ENCODE data around the gene EBNA1BP2. TPM values are rescaled to one million over a fixed set of nuclear protein-coding genes. Genes with fewer than 3 reads are reported as not detected.

EBNA1BP2 gene
- total RNA-seq, 2 donors from 2014 or later = 27.5 to 35.3 TPM

- 71 to 75% methylated on average over 7 of the region's 7 CpGs for WGBS, 2 donors
- DNase-seq (no peak), ATAC-seq (no peak)
- Histone ChIP-seq H3K9me3 (no peaks in the 10 kb centered on the region), H3K27ac (no peak overlapping the region), H3K4me3 (no peak overlapping the region), H3K36me3 (replicated peaks in 1 of 2; ENCODE audit: insufficient read depth in 1 of 2, low read depth in 2 of 2) (no peaks in the 10 kb centered on the region), H3K4me1 (no peaks in the 10 kb centered on the region), H3K27me3 (no peaks in the 10 kb centered on the region)
- intact Hi-C loops (cut with DNase I) = no loop called here
- no peak for TF ChIP-seq POLR2A (IDR thresholded peaks at IDR 0.05)
- TF ChIP-seq, protein P1, sequence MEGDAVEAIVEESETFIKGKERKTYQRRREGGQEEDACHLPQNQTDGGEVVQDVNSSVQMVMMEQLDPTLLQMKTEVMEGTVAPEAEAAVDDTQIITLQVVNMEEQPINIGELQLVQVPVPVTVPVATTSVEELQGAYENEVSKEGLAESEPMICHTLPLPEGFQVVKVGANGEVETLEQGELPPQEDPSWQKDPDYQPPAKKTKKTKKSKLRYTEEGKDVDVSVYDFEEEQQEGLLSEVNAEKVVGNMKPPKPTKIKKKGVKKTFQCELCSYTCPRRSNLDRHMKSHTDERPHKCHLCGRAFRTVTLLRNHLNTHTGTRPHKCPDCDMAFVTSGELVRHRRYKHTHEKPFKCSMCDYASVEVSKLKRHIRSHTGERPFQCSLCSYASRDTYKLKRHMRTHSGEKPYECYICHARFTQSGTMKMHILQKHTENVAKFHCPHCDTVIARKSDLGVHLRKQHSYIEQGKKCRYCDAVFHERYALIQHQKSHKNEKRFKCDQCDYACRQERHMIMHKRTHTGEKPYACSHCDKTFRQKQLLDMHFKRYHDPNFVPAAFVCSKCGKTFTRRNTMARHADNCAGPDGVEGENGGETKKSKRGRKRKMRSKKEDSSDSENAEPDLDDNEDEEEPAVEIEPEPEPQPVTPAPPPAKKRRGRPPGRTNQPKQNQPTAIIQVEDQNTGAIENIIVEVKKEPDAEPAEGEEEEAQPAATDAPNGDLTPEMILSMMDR (IDR thresholded peaks at IDR 0.05) = no peak
Observed at GRCh38 chr1:43156026-43156425, 16.1 kb downstream of the EBNA1BP2 start.

GRCh38 chr1:43153443-43153842, 18.6 kb downstream of the EBNA1BP2 start:
- TF ChIP-seq, protein P1 (IDR thresholded peaks at IDR 0.05) = no peak
- TF ChIP-seq POLR2A (IDR thresholded peaks at IDR 0.05) = no peak
- intact Hi-C loops (cut with DNase I) = no loop called here
- Histone ChIP-seq H3K27me3 (no peaks in the 10 kb centered on the region), H3K4me1 (no peaks in the 10 kb centered on the region), H3K36me3 (replicated peaks in 1 of 2; ENCODE audit: insufficient read depth in 1 of 2, low read depth in 2 of 2) (no peaks in the 10 kb centered on the region), H3K27ac (no peak overlapping the region), H3K9me3 (no peaks in the 10 kb centered on the region), H3K4me3 (no peak overlapping the region)
- 83 to 87% methylated on average over 6 of the region's 6 CpGs for WGBS, 2 donors
- no peak for DNase-seq
- no peak for ATAC-seq

- Histone ChIP-seq H3K9me3 (no peaks in the 10 kb centered on the region), H3K4me3 (no peak overlapping the region), H3K4me1 (peaks cover 3% of the 10 kb centered on the region), H3K27ac (no peak overlapping the region), H3K36me3 (replicated peaks in 1 of 2; ENCODE audit: insufficient read depth in 1 of 2, low read depth in 2 of 2) (no peaks in the 10 kb centered on the region), H3K27me3 (no peaks in the 10 kb centered on the region)
- intact Hi-C loops (cut with DNase I) = no loop called here
- no peak for TF ChIP-seq POLR2A (IDR thresholded peaks at IDR 0.05)
- TF ChIP-seq, protein P1 (IDR thresholded peaks at IDR 0.05) = no peak
- DNase-seq = no peak
- 52 to 69% methylated on average over 4 of the region's 4 CpGs for WGBS, 2 donors
- no peak for ATAC-seq
Observed at GRCh38 chr1:43152866-43153265, 19.2 kb downstream of the EBNA1BP2 start.

- Histone ChIP-seq H3K4me3 (no peak overlapping the region), H3K4me1 (peaks cover 9% of the 10 kb centered on the region), H3K9me3 (no peaks in the 10 kb centered on the region), H3K36me3 (replicated peaks in 1 of 2; ENCODE audit: insufficient read depth in 1 of 2, low read depth in 2 of 2) (no peaks in the 10 kb centered on the region), H3K27me3 (no peaks in the 10 kb centered on the region), H3K27ac (no peak overlapping the region)
- TF ChIP-seq, protein P1 (IDR thresholded peaks at IDR 0.05) = no peak
- no peak for TF ChIP-seq POLR2A (IDR thresholded peaks at IDR 0.05)
- no peak for DNase-seq
- no peak for ATAC-seq
- intact Hi-C loops (cut with DNase I) = no loop called here
- WGBS, 2 donors = 71 to 81% methylated on average over 5 of the region's 5 CpGs
Observed at GRCh38 chr1:43149889-43150288, 22.2 kb downstream of the EBNA1BP2 start.

- intact Hi-C loops (cut with DNase I) = no loop called here
- no peak overlapping the region for H3K27ac ChIP-seq
- no peaks in the 10 kb centered on the region for H3K27me3 ChIP-seq
- no peak overlapping the region for H3K4me3 ChIP-seq
- DNase-seq (peak; percentile 85 to 93 (median 88)), ATAC-seq (peak; percentile 94)
- WGBS, 2 donors = 4 to 9% methylated on average over 33 to 47 of the region's 47 CpGs
- H3K4me1 ChIP-seq = peaks cover 9% of the 10 kb centered on the region
- H3K36me3 ChIP-seq (replicated peaks in 1 of 2; ENCODE audit: insufficient read depth in 1 of 2, low read depth in 2 of 2) = no peaks in the 10 kb centered on the region
- no peaks in the 10 kb centered on the region for H3K9me3 ChIP-seq
- TF ChIP-seq, protein P1 (IDR thresholded peaks at IDR 0.05) = no peak
- no peak for TF ChIP-seq POLR2A (IDR thresholded peaks at IDR 0.05)
Observed at GRCh38 chr1:43147625-43148327, 24.3 kb downstream of the EBNA1BP2 start.

Data from body of pancreas (tissue), 4 donors.